HG02623 (cell line): ENCODE results near the gene ESRRB.
"Not testable (repeated sequence)": the region's sequence is repeated elsewhere in the genome, so short reads cannot be mapped to it uniquely, and the experiment has no call there.

Experiments
- ATAC-seq: cut with Tn5 transposase; IDR thresholded peaks from one replicate; pipeline ENCODE4 v1.9.1; 2021; ENCODE audit warnings: moderate library complexity; ENCODE audit not compliant: unreplicated experiment

The ESRRB gene

DNA sequence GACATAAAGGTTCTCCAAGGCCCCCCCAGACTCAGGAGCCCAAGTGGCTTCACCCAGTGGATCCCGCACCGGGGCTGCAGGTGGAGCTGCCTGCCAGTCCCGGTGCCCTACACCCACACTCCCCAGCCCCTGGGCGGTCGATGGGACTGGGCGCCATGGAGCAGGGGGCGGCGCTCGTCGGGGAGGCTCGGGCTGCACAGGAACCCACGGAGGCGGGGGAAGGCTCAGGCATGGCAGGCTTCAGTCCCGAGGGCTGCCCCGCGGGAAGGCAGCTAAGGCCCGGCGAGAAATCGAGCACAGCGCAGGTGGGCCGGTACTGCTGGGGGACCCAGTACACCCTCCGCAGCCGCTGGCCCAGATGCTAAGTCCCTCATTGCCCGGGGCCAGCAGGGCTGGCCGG lies 160.7 kb downstream of the ESRRB start:
- not testable (repeated sequence) for ATAC-seq

GRCh38 chr14:76537906-76538647 lies 162.1 kb downstream of the ESRRB start:
- no peak for ATAC-seq

DNA sequence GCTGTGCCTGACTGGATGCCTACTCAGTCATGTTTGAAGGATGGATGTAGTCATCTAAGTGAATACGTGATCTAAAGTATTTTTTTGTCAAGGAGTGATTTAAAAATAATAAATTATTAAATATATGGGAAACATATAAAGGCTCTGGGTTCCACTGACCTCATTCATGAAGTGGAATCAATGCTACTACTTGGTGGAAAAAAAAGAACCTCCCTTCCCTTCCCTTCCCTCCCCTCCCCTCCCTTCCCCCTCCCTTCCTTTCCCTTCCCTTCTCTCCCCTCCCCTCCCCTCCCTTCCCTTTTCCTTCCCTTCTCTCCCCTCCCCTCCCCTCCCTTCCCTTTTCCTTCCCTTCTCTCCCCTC lies 162.7 kb downstream of the ESRRB start:
- ATAC-seq: no peak

DNA sequence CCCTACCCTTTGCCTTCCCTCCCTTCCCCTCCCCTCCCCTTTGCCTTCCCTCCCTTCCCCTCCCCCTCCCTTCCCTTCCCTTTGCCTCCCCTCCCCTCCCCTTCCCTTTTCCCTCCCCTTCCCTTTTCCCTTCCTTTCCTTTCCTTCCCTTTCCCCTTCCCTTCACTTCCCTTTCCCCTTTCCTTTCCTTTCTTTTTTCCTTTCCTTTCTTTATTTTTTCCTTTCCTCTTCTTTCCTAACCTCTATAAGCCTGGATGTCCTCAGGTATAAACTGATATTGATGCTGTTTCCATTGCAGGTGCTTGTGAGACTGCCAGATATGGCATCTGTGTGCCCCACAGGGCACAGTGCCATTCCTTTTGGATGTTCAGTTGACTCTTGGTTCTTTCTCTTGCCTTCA lies 163.2 kb downstream of the ESRRB start:
- ATAC-seq: no peak

DNA sequence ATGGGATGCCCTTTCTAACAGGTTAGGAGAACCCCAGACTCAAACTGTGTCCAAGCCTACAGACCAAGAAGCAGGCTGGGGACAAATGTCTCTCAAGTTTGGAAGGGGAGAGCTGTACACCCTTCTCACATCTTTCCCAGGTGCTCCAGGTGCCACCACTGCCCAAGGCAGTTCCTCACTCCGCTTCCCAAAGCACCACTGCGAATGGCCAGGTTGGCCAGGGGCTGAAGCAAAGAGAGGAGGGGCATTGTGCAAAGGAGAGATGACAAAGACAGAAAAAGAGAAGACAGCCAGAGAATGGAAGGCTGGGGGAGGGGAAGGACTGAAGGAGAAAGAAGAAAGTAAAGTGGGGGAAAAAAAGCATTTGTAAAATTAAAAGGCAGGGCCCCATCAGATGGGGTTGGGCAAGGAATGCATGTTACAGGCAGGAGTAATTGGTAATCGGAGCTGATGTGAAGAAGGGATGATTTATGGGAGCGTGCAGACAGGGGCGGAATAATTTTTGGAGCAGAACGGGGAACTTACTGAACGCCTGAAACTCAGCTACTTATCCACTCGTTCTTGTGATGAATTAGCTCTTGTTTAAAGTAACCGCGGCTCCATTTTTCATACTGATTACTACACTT lies 165.8 kb downstream of the ESRRB start:
- no peak for ATAC-seq

DNA sequence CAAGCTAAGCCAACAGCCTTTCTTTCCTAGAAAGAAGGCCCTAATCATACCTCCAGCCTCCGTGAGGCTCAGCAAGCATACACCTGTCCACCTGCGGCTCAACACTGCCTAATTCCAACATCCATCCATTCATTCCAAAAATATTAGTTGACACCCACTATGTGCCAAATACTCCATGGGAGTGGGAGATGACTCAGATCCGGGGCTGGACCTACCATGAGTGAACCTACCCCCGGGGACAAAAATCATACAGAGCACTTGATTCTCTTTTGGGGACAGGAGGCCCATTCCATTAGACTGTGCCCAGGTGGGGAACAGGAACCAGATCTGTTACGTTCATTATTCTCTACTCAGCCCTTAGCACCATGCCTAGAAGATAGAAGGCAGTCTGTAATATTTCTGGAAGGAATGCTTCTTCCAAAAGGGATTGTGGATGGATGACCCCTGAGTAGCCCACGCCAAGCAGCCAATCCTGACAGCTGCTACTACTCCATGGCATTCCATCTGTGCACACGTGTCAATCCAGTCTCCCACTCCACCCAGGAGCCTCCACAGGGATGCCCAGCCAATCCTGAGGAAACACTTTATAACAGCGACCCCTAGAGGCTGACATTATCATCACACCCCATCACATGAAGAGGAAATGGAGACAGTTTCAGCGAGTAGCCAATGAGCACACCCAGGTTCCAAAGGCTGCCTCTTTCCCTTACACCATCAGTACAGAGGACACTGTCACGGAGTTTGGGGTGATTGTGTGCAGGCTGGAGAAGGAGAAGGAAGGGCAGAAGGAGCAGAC lies 170.7 kb downstream of the ESRRB start:
- ATAC-seq: no peak

DNA sequence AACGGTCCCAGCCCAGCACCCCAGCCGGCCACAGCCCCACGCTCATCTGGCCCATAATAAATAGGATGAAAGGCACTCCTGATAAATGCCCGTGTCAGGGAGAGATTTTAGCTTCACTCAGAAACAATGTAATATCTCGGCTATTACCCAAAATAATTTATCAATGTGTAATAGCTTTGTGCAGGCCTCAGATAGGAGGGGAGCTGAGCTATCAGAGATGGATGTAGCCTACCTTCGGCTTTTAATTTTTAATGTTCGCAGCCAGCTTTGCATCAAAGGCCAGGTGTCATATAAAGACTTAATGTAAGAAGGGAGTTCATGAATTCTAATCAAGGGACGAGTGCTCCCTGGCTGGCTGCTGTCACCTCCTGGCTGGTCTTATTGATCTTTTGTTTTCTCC lies 171.9 kb downstream of the ESRRB start:
- ATAC-seq: no peak

DNA sequence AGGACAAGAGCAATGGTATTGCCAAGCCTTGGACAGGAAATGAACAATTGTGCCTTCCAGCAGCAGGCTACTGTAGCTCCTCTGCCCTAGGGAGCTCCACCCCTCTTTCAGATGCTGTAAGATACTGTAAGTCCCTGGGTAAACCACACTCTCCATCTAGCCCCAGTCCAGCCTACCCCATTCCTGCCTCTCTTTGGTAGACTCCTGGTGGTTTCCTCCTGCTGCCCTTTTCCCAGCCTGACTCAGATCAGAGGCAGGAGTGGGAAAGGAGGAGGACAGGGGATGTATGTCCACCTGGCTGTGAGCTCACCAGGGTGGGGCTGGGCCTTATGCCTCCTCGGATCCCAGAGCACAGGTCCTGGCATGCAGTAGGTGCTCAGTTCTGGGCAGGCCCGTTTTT lies 174.6 kb downstream of the ESRRB start:
- ATAC-seq: no peak

- ATAC-seq: no peak
Observed at GRCh38 chr14:76551116-76551515, 175.2 kb downstream of the ESRRB start.
